Panc1 (cell line): Measurements from ENCODE around the gene PCDHB11. TPM values are rescaled to one million over a fixed set of nuclear protein-coding genes. Genes with fewer than 3 reads are reported as not detected.
"Not testable (repeated sequence)": the region's sequence is repeated elsewhere in the genome, so short reads cannot be mapped to it uniquely, and the experiment has no call there.

Experiments
- ATAC-seq: fragments of 200-7000 bp; cut with Tn5 transposase; 2 replicates; pipeline ENCODE4 v1.9.1; 2020; ENCODE audit warnings: mild to moderate bottlenecking, moderate library complexity
- BruUV-seq: library from RNA; stranded (reverse); fragments of 400-500 nt; replicated peaks from 2 replicates; lab custom pipeline; 2021; lab: Mats Ljungman, UMichigan
- CTCF ChIA-PET: fragments of 300-600 bp; sonication (Branson Sonifier 250); formaldehyde crosslinking; loops from one replicate; lab custom pipeline; 2022; ENCODE audit warnings: antibody characterized with exemption; lab: Charles Lee
- POLR2A ChIA-PET: fragments of 300-600 bp; sonication (Branson Sonifier 250); formaldehyde crosslinking; loops from one replicate; lab custom pipeline; 2022; ENCODE audit warnings: antibody characterized with exemption; lab: Charles Lee
- DNase-seq: peaks from one replicate; pipeline ENCODE4 v3.0.0-alpha.2; 2010; ENCODE audit warnings: low read depth, low spot score
- H3K27ac ChIP-seq: 2 replicates; pipeline ENCODE4 v1.5.1; 2011; ENCODE audit warnings: mild to moderate bottlenecking, low read length, inconsistent platforms
- H3K27me3 ChIP-seq: fragments of 200-500 bp; sonication (Bioruptor generic); 2 replicates; pipeline ENCODE4 v1.6.0; 2014; ENCODE audit warnings: low read length, inconsistent platforms; ENCODE audit not compliant: control insufficient read depth, insufficient read depth
- H3K36me3 ChIP-seq: fragments of 200-500 bp; sonication (Bioruptor generic); 2 replicates; pipeline ENCODE4 v1.5.1; 2014; ENCODE audit warnings: inconsistent platforms, mild to moderate bottlenecking, low read length, moderate library complexity; ENCODE audit not compliant: control insufficient read depth, insufficient read depth
- H3K4me1 ChIP-seq: 2 replicates; pipeline ENCODE4 v1.5.1; 2011; ENCODE audit warnings: inconsistent platforms, mild to moderate bottlenecking, low read length, moderate library complexity; ENCODE audit not compliant: control insufficient read depth, insufficient read depth
- H3K4me3 ChIP-seq, 2 experiments: 2 replicates each; pipeline ENCODE4 v1.5.1; 2011 to 2012; ENCODE audit warnings: low read depth in 2 of 2, low read length in 2 of 2, mild to moderate bottlenecking in 2 of 2, inconsistent platforms in 1 of 2, moderate library complexity in 1 of 2
- H3K9me3 ChIP-seq: fragments of 200-500 bp; sonication (Bioruptor generic); 2 replicates; pipeline ENCODE4 v1.5.1; 2014; ENCODE audit warnings: low read depth, mild to moderate bottlenecking, inconsistent platforms, low read length, moderate library complexity; ENCODE audit not compliant: control insufficient read depth, insufficient read depth
- SIN3A ChIP-seq: IDR thresholded peaks from 2 replicates; pipeline ENCODE4 v1.6.1; 2012; ENCODE audit warnings: low read depth, mild to moderate bottlenecking, low read length, moderate library complexity, borderline replicate concordance; ENCODE audit not compliant: insufficient read depth
- in situ Hi-C: cut with HindIII; loops from 2 replicates; pipeline ENCODE4 v1.10.0; 2016; ENCODE audit warnings: low sequenced_read_pairs, low pct_unique_long_range_greater_than_20kb
- intact Hi-C: fragments of 100-400 bp; cut with micrococcal nuclease; formaldehyde crosslinking; loops from one replicate; pipeline ENCODE4 v1.10.0; 2022; ENCODE audit not compliant: unreplicated experiment
- total RNA-seq: library from RNA; stranded (reverse); gene quantifications from one replicate; pipeline ENCODE4 v1.2.1, GENCODE V29; 2021; ENCODE audit not compliant: unreplicated experiment
- TF ChIP-seq, protein P1 (sequence below): fragments of 450-650 bp; IDR thresholded peaks from 2 replicates; pipeline ENCODE4 v1.5.1; 2017; ENCODE audit warnings: mild to moderate bottlenecking

Gene PCDHB11
- total RNA-seq, 1 experiment from 2014 or later: 1.6 TPM

GRCh38 chr5:141208478-141208877, 9.1 kb downstream of the PCDHB11 start, which contains the start of gene PCDHB12:
PCDHB12 (plus strand) TSS chr5:141208719; CDS start chr5:141208908, 189 bp downstream.
- intact Hi-C loops: loop anchor here (5.0 kb wide), 1 partner anchor 349 kb away; no protein-coding TSS in a partner anchor
- ChIA-PET POLR2A (no interaction called here), CTCF (interaction anchor here (1.0 to 1.2 kb wide), 2 partner anchors 8 to 112 kb away, joined by 3 to 4 read pairs; partner anchors contain the start of gene TAF7)
- ATAC-seq: no peak
- Histone ChIP-seq H3K27me3 (peaks cover 9% of the 10 kb centered on the region), H3K9me3 (no peaks in the 10 kb centered on the region), H3K4me3 (no peak within 1 kb of the TSS; a peak in 1 of 4 replicates), H3K27ac (no peak within 1 kb of the TSS), H3K4me1 (no peaks in the 10 kb centered on the region), H3K36me3 (no peaks in the 10 kb centered on the region)
- DNase-seq: no peak
- in situ Hi-C loops: no loop called here
- TF ChIP-seq SIN3A: no peak
- TF ChIP-seq, protein P1, sequence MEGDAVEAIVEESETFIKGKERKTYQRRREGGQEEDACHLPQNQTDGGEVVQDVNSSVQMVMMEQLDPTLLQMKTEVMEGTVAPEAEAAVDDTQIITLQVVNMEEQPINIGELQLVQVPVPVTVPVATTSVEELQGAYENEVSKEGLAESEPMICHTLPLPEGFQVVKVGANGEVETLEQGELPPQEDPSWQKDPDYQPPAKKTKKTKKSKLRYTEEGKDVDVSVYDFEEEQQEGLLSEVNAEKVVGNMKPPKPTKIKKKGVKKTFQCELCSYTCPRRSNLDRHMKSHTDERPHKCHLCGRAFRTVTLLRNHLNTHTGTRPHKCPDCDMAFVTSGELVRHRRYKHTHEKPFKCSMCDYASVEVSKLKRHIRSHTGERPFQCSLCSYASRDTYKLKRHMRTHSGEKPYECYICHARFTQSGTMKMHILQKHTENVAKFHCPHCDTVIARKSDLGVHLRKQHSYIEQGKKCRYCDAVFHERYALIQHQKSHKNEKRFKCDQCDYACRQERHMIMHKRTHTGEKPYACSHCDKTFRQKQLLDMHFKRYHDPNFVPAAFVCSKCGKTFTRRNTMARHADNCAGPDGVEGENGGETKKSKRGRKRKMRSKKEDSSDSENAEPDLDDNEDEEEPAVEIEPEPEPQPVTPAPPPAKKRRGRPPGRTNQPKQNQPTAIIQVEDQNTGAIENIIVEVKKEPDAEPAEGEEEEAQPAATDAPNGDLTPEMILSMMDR: peak; percentile 67
- no TSS peak for BruUV-seq

GRCh38 chr5:141210281-141210680, 10.9 kb downstream of the PCDHB11 start:
- POLR2A ChIA-PET, H3K27ac ChIP-seq, H3K4me1 ChIP-seq, H3K9me3 ChIP-seq, CTCF ChIA-PET, H3K4me3 ChIP-seq, BruUV-seq, H3K36me3 ChIP-seq, in situ Hi-C loops, DNase-seq, intact Hi-C loops, ATAC-seq, H3K27me3 ChIP-seq: not testable (repeated sequence)

- CTCF ChIA-PET, H3K36me3 ChIP-seq, H3K4me3 ChIP-seq, BruUV-seq, H3K27me3 ChIP-seq, DNase-seq, intact Hi-C loops, in situ Hi-C loops, H3K9me3 ChIP-seq, ATAC-seq, POLR2A ChIA-PET, H3K27ac ChIP-seq, H3K4me1 ChIP-seq: not testable (repeated sequence)
These were observed 11.4 kb downstream of the PCDHB11 start for GRCh38 chr5:141210849-141211248.

DNA sequence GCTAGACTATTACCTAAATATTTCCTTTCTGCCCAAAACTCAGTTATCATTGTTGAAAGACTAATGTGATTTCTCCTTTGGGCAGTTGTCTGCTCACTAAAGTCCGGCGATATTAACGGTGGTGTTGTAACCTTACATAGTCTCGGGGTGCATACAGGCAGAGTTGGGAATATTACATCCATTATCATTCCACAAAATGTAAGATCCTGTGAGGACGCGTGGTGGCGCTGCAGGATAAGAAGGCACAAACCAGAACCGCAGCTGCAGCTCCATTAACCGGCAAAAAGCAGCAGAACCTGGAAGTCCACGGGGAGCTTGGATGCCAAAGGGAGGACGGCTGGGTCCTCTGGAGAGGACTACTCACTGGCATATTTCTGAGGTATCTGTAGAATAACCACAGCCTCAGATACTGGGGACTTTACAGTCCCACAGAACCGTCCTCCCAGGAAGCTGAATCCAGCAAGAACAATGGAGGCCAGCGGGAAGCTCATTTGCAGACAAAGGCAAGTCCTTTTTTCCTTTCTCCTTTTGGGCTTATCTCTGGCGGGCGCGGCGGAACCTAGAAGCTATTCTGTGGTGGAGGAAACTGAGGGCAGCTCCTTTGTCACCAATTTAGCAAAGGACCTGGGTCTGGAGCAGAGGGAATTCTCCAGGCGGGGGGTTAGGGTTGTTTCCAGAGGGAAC, 14.4 kb downstream of the PCDHB11 start, which contains the start of gene PCDHB13:
PCDHB13 (plus strand) TSS at position 264 of the 684 bp plus-strand sequence; CDS start at position 469, 205 bp downstream.
- H3K27me3 ChIP-seq, H3K4me1 ChIP-seq, in situ Hi-C loops, CTCF ChIA-PET, H3K36me3 ChIP-seq, H3K27ac ChIP-seq, H3K9me3 ChIP-seq, POLR2A ChIA-PET, intact Hi-C loops, BruUV-seq, H3K4me3 ChIP-seq, DNase-seq: not testable (repeated sequence)
- TF ChIP-seq, protein P1: peak; percentile 69
- peak; percentile 95 for ATAC-seq

DNA sequence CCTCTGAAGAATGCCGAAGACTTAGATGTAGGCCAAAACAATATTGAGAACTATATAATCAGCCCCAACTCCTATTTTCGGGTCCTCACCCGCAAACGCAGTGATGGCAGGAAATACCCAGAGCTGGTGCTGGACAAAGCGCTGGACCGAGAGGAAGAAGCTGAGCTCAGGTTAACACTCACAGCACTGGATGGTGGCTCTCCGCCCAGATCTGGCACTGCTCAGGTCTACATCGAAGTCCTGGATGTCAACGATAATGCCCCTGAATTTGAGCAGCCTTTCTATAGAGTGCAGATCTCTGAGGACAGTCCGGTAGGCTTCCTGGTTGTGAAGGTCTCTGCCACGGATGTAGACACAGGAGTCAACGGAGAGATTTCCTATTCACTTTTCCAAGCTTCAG, 15.2 kb downstream of the PCDHB11 start:
- DNase-seq, BruUV-seq, intact Hi-C loops, CTCF ChIA-PET, H3K27me3 ChIP-seq, H3K36me3 ChIP-seq, in situ Hi-C loops, POLR2A ChIA-PET, H3K4me1 ChIP-seq, H3K27ac ChIP-seq, H3K4me3 ChIP-seq: not testable (repeated sequence)
- ATAC-seq: peak; percentile 61
- peaks cover 12% of the 10 kb centered on the region; the same call in 1 of the 2 replicates for H3K9me3 ChIP-seq

GRCh38 chr5:141215504-141215903, 16.1 kb downstream of the PCDHB11 start:
- H3K27ac ChIP-seq, ATAC-seq, DNase-seq, H3K4me3 ChIP-seq, H3K4me1 ChIP-seq, CTCF ChIA-PET, BruUV-seq, intact Hi-C loops, in situ Hi-C loops, H3K27me3 ChIP-seq, POLR2A ChIA-PET, H3K36me3 ChIP-seq: not testable (repeated sequence)
- peaks cover 13% of the 10 kb centered on the region; the same call in 1 of the 2 replicates for H3K9me3 ChIP-seq
